Measurements from ENCODE around the gene ROPN1B.

ROPN1B gene

DNA sequence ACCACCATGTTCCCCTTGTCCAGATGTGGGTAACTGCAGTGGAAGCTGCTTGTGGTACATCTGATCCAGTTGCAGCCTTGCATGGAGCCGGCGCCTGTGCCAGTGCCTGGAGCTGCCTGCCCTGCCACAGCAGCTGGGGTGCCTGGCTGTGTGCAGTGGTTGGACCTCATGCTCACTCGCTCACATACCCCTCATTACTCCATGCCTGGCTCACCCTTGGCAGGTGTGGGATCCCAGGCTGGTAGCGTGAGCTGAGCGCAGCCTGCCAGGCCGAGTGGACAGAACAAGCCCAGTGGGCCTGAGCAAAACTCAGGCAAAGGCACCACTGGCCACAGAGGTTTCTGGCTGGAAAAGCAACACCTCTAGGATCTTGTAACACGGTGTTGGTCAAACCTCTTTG, 35.7 kb downstream of the ROPN1B start:
- DNase-seq (ENCODE audit: low read depth) = no peak

DNA sequence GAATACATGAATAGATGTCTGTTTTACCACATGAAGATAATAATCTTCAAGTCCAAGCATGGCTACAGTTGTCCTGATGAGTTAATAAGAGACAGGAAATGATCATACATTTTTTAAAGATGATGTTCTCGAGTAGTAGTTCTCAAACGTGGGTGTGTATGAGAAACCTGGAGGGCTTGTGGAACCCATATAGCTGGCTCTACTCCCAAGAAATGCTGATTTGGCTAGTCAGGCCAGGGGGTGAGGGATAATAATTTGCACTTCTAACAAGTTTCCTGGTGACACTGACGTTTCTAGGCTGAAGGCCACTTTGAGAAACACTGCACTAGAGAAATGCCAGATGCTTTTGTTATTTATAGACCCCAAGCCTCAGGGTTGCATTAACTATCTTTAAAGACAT, 37.0 kb downstream of the ROPN1B start:
- no peak for DNase-seq (ENCODE audit: low read depth)

DNA sequence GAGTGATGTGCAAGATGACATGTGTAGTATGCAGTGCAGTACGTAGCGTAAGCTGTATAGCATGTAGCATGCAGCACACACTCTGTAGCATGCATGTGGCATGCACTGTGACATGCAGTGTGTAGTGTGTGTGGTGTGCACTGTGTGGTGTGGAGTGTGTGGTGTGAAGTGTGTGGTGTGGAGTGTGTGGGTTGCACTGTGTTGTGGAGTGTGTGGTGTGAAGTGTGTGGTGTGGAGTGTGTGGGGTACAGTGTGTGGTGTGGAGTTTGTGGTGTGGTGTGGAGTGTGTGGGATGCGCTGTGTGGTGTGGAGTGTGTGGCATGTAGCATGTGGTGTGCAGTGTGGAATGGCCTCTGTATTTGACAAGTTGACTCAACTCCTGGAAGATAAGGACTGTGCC, 39.2 kb downstream of the ROPN1B start:
- no peak for DNase-seq (ENCODE audit: low read depth)

DNA sequence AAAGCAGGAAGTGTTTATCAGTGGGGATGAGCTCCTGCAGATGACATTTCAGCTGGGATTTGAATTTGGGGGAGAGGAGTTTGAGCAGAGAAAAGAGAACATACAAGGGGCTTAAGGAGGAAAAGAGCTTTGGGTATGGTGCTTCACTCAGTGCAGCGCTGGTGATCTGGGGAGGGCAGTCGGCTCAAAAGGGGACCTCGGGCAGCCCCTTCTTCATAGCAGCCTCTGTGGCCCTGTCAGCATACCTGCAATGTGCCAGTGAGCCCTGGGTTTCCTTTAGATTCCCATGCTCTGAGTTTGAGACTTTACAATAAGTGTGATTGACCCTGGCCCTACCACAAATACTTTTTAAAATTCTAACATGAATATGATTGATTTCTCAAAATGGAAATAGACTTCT, 40.2 kb downstream of the ROPN1B start:
- no peak for DNase-seq (ENCODE audit: low read depth)

DNA sequence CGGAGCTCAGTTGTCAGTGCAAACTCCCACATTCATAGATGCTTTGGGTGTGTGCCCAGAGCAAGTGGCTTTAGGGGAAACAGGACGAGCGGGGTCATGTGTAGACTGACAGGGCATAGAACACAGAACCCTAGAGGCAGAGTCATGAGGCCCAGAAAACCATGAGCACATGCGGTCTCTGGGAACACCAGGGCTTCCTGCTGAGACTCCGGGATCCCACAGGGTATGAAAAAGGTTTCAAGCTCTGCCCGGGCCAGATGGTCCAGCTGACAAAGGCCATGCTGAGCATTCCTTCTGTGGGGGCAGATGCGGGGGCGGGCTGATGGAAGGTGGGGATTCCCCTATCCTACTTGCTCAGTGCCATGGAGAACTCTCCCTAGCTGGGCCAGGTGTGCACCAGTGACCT, 44.8 kb downstream of the ROPN1B start:
- no peak for DNase-seq (ENCODE audit: low read depth)

GRCh38 chr3:126014252-126014651, 45.3 kb downstream of the ROPN1B start:
- no peak for DNase-seq (ENCODE audit: low read depth)

DNA sequence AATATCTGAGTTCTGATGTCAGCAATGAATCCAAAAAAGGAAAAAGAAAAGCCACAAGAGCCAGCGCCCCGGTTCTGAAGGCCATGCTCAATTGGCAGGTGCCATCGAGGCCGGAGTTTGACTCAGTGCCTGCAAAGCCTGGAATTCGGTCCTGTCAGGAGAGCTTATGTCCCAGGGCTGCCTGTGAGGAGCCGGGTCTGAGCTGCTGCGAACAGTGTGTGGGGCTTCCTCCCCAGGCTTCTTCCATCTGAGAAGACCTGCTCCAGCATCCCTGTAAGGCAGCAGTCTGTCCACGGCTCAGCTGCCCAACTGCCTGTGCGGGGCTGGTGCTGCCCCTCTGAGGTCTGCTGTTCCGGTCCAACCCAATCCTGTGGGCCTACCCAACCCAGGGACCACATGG, 46.1 kb downstream of the ROPN1B start:
- no peak for DNase-seq (ENCODE audit: low read depth)

DNA sequence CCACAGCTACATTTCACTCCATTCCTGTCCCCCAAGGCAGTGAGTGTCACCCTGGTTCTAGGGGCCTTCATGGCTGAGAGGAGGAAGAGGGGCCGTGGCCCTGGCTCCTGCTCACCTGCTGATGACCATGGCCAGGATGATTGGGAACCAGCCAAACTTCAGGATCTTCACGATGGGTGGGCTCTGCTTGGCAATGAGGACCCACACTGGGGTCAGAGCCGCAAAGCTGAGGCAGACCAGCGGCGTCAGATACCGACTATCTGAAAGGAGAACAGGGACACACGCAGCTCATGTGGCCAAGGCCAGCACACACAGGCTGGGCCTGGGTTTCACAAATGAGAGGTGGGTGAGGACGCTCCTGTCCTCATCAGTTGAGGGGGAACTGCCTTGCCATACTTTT, 47.6 kb downstream of the ROPN1B start:
- DNase-seq (ENCODE audit: low read depth) = no peak

DNA sequence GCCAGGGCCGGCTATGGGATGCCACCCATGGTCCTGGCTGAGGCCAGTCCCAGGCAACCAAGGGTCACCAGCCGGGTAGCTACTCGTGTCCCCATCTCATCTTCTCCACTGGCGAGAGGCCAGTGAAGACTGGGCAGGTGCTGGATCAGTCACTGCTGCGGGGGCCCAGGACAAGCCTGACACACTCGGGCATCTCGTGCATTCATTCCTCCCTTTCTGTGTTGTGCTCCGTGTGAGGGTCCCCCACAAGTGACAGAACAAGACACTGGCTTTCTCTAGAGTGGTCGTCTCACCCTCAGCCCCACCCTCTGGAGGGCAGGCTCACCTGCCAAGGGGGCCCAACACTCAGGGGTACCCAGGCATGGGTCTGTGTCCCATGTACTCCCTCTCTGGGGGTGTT, 48.4 kb downstream of the ROPN1B start:
- no peak for DNase-seq (ENCODE audit: low read depth)

DNA sequence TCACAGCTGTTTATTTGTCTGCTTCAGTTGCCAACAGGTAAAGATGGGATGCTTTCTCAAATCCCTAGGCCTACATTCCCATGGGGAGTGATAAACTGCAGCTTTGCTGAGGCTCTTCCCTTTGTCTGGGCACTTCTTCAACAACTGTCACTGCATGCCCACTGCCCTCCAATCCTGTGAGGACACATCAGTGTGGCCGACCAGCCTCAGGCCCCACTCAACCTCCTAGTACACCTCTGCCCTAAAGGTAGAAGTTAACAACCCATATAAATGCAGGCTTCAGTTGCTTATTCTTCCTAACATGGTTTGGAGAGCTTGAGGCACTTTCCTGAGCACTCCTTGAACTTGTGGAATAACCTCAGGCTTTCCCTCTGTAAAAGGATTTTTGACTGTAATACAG, 49.6 kb downstream of the ROPN1B start:
- DNase-seq (ENCODE audit: low read depth) = no peak

- DNase-seq (ENCODE audit: low read depth) = no peak
These were observed 50.0 kb downstream of the ROPN1B start for GRCh38 chr3:126018995-126019394.

DNA sequence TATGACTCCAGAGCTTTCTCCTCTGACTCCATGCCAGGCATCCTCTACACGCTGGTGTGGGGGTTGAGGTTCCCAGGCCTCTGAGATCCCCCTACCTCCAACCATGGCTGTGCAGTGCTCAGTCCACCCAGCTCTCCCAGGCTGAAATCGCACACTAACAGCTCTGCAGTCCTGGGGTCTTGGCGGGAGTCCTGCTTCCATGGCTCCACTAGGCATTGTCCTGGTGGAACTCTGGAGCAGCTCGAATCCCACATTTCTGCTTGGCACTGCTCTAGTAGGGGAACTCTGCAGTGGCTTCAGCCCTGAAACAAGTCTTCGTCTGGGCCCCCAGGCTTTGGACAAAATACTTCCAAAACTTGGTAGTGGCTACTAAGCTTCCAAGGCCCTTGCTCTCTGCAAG, 50.7 kb downstream of the ROPN1B start:
- no peak for DNase-seq (ENCODE audit: low read depth)

GRCh38 chr3:126021224-126021623, 52.2 kb downstream of the ROPN1B start:
- no peak for DNase-seq (ENCODE audit: low read depth)

DNA sequence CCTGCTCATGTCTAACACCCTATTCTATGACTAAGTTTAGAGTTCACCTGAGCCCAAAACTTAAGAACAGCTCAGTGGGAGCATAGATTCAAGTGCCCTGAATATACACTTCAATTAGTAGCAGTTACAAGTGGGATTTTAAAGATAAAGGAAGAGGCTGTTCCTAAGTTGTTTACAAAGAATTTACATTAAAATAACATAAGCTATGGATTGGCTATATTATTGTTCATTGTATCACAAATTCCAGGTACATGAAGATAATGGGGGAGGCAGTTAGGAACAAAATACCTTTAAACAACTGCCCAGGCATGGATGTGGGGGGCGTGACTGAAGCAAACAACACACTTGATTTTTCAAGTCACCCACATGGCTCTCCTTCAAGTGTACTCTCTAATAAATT, 52.7 kb downstream of the ROPN1B start:
- DNase-seq (ENCODE audit: low read depth) = no peak

- no peak for DNase-seq (ENCODE audit: low read depth)
These were observed 53.9 kb downstream of the ROPN1B start for GRCh38 chr3:126022741-126023359.

DNA sequence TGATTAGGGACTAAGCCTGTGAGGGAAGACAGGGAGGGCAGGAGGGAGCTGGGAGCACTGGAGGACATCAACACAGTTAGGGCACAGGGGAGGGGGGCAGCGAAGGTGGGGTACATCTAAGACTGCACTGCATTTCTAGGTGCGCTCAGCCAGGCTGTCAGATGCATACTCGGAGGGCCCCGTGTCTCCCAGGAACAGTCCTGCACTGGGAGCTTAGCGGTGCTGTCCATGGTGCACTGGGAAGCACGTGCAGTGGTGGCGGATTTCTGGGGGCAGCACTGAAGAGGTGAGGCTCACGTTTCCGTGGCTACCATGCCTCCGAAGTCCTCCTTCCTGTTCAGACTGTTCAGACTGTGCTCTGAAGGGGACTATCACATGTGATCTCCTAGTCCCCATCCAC, 54.4 kb downstream of the ROPN1B start:
- no peak for DNase-seq (ENCODE audit: low read depth)

GRCh38 chr3:126024049-126024854, 55.3 kb downstream of the ROPN1B start:
- no peak for DNase-seq (ENCODE audit: low read depth)

- no peak for DNase-seq (ENCODE audit: low read depth)
These were observed 56.2 kb downstream of the ROPN1B start for GRCh38 chr3:126025116-126025729.

GRCh38 chr3:126025862-126026261, 56.9 kb downstream of the ROPN1B start:
- no peak for DNase-seq (ENCODE audit: low read depth)

GRCh38 chr3:126026277-126026751, 57.3 kb downstream of the ROPN1B start:
- no peak for DNase-seq (ENCODE audit: low read depth)

DNA sequence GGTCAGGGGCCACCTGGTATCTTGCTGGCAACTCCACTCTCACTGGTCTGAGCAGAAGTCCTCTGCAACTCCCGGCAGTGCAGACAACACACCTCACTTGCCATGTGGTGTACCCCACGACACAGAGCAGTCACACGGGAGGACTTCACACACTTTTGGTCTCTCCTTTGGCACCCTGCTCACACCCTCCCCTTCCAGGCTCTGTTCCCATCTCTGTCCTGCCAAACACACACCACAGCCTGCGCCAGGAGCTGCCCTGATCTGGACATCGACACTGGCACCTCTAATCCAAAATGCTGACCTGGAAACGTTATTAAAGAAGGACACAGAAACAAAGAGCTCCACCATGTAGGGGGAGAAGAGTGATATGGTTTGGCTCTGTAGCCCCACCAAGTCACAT, 57.8 kb downstream of the ROPN1B start:
- DNase-seq (ENCODE audit: low read depth) = no peak

GRCh38 chr3:126028096-126028495, 59.1 kb downstream of the ROPN1B start:
- DNase-seq (ENCODE audit: low read depth) = no peak

DNA sequence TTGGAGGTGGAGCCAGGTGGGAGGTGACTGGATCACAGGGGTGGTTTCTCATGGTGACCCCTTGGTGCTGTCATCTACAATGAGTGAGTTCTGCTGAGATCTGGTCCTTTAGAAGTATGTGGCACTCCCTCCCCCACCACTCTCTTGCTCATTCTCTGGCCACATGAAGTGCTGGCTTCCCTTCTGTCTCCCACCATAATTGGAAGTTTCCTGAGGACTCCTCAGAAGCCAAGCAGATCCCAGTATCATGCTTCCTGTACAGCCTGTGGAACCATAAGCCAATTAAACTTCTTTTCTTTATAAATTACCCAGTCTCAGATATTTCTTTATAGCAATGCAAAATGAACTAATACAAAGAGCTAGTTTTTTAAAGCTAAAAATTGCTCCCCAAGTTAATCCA, 60.3 kb downstream of the ROPN1B start:
- DNase-seq (ENCODE audit: low read depth) = no peak
